GM12864 (cell line): ENCODE results near the gene RNF34.
"Not testable (repeated sequence)": the region's sequence is repeated elsewhere in the genome, so short reads cannot be mapped to it uniquely, and the experiment has no call there.

Source experiments
- DNase-seq: peaks from one replicate; pipeline ENCODE4 v3.0.0-alpha.2; 2011; ENCODE audit warnings: low read depth
- H3K4me3 ChIP-seq: 2 replicates; pipeline ENCODE4 v1.5.1; 2011; ENCODE audit warnings: mild to moderate bottlenecking, low read depth, low read length, control low read depth
- CTCF ChIP-seq: IDR thresholded peaks from 2 replicates; pipeline ENCODE4 v1.5.1; 2011; ENCODE audit warnings: low read depth, mild to moderate bottlenecking, moderate library complexity, low read length, control low read depth, inconsistent platforms; ENCODE audit errors: missing control alignments

The RNF34 gene

GRCh38 chr12:121376754-121377697 lies 22.9 kb upstream of the RNF34 start:
- no peak for TF ChIP-seq CTCF
- H3K4me3 ChIP-seq = no peak overlapping the region
- no peak for DNase-seq

- H3K4me3 ChIP-seq = no peak overlapping the region
- DNase-seq = no peak
- no peak for TF ChIP-seq CTCF
Measured at GRCh38 chr12:121378736-121379135, 21.2 kb upstream of the RNF34 start.

- H3K4me3 ChIP-seq = no peak overlapping the region
- no peak for TF ChIP-seq CTCF
- no peak for DNase-seq
Measured at GRCh38 chr12:121379945-121380344, 20.0 kb upstream of the RNF34 start.

GRCh38 chr12:121383601-121384021 lies 16.3 kb upstream of the RNF34 start:
- TF ChIP-seq CTCF = peak; percentile 11
- no peak for DNase-seq
- no peak overlapping the region for H3K4me3 ChIP-seq

GRCh38 chr12:121384891-121385290 lies 15.0 kb upstream of the RNF34 start:
- not testable (repeated sequence) for H3K4me3 ChIP-seq, DNase-seq

GRCh38 chr12:121388421-121388981 lies 11.4 kb upstream of the RNF34 start:
- no peak overlapping the region for H3K4me3 ChIP-seq
- no peak for DNase-seq
- TF ChIP-seq CTCF = no peak

GRCh38 chr12:121390856-121391255 lies 9.1 kb upstream of the RNF34 start:
- no peak for TF ChIP-seq CTCF
- no peak for DNase-seq
- H3K4me3 ChIP-seq = no peak overlapping the region
